DND-41 (cell line): Measurements from ENCODE around the gene WIPF3.

ENCODE experiments used
- ATAC-seq: fragments of 200-7000 bp; cut with Tn5 transposase; 3 replicates; pipeline ENCODE4 v1.9.1; 2021; ENCODE audit warnings: low read depth; ENCODE audit not compliant: insufficient read depth
- DNase-seq: peaks from one replicate; pipeline ENCODE4 v3.0.0-alpha.2; 2020
- H2AFZ ChIP-seq: 2 replicates; pipeline ENCODE4 v1.6.0; 2012; ENCODE audit warnings: low read depth, low read length
- H3K27ac ChIP-seq: 2 replicates; pipeline ENCODE4 v1.5.1; 2012; ENCODE audit warnings: low read length, inconsistent platforms
- H3K27me3 ChIP-seq: fragments of 200-600 bp; sonication (generic); 2 replicates; pipeline ENCODE4 v1.6.0; 2012; ENCODE audit warnings: low read length, mild to moderate bottlenecking, inconsistent platforms; ENCODE audit not compliant: insufficient read depth, poor library complexity
- H3K36me3 ChIP-seq: 2 replicates; pipeline ENCODE4 v1.5.1; 2012; ENCODE audit warnings: low read length, inconsistent platforms; ENCODE audit not compliant: insufficient read depth
- H3K4me1 ChIP-seq: 2 replicates; pipeline ENCODE4 v1.5.1; 2012; ENCODE audit warnings: mild to moderate bottlenecking, low read length; ENCODE audit not compliant: insufficient read depth
- H3K4me2 ChIP-seq: 2 replicates; pipeline ENCODE4 v1.6.0; 2012; ENCODE audit warnings: mild to moderate bottlenecking, moderate library complexity, low read length, inconsistent platforms; ENCODE audit not compliant: insufficient read depth
- H3K4me3 ChIP-seq, 2 experiments: fragments of 200-600 bp in 1 of 2; shearing (Covaris generic) in 1 of 2; 2 replicates each; pipeline ENCODE4 v1.5.1; 2012 to 2016; ENCODE audit warnings: inconsistent platforms in 2 of 2, low read length in 2 of 2, mild to moderate bottlenecking in 2 of 2, low read depth in 1 of 2, moderate library complexity in 1 of 2
- H3K79me2 ChIP-seq: 2 replicates; pipeline ENCODE4 v1.6.0; 2012; ENCODE audit warnings: low read length, inconsistent platforms; ENCODE audit not compliant: insufficient read depth
- H3K9ac ChIP-seq: 2 replicates; pipeline ENCODE4 v1.6.0; 2012; ENCODE audit warnings: low read depth, mild to moderate bottlenecking, inconsistent platforms, low read length, moderate library complexity
- H3K9me3 ChIP-seq: 2 replicates; pipeline ENCODE4 v1.5.1; 2012; ENCODE audit warnings: low read length, moderate library complexity, mild to moderate bottlenecking, inconsistent platforms; ENCODE audit not compliant: insufficient read depth, severe bottlenecking
- H4K20me1 ChIP-seq: 2 replicates; pipeline ENCODE4 v1.6.0; 2012; ENCODE audit warnings: low read length; ENCODE audit not compliant: insufficient read depth
- EZH2 ChIP-seq: IDR thresholded peaks from 3 replicates; pipeline ENCODE4 v1.6.1; 2012; ENCODE audit warnings: borderline replicate concordance, low read depth, mild to moderate bottlenecking, moderate library complexity, low read length, inconsistent platforms; ENCODE audit not compliant: severe bottlenecking
- TF ChIP-seq, protein P1 (sequence below): IDR thresholded peaks from 2 replicates; pipeline ENCODE4 v1.5.1; 2012; ENCODE audit warnings: borderline replicate concordance, low read length, moderate library complexity, mild to moderate bottlenecking; ENCODE audit not compliant: poor library complexity, severe bottlenecking; ENCODE audit errors: extremely low read depth

WIPF3 gene

DNA sequence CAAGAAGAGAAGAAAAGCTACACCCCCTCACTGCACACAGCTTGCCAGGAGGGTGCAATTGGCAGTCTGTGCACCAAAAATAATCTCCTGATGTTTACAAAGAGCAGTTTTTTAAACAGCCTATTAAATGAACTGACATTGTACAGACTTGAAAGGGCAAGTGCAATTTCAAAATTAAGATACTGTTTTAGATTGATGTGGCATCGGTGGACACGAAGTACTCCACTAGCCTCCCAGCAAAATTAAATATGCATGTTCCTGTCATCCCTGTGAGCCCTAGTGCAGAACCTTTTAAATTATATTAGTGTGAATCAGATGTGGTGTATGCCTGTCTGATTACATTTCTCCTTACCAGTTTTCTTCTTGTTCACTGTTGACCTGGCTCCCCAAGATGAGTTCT is 87.9 kb downstream of the WIPF3 start:
- Histone ChIP-seq H2AFZ (no peak overlapping the region), H3K4me3 (no peak overlapping the region), H3K9ac (no peak overlapping the region), H3K27ac (no peak overlapping the region), H3K4me2 (no peak overlapping the region), H3K4me1 (no peaks in the 10 kb centered on the region), H4K20me1 (no peaks in the 10 kb centered on the region), H3K27me3 (no peaks in the 10 kb centered on the region), H3K9me3 (no peaks in the 10 kb centered on the region), H3K79me2 (no peaks in the 10 kb centered on the region), H3K36me3 (no peaks in the 10 kb centered on the region)
- no peak for DNase-seq
- TF ChIP-seq, protein P1, sequence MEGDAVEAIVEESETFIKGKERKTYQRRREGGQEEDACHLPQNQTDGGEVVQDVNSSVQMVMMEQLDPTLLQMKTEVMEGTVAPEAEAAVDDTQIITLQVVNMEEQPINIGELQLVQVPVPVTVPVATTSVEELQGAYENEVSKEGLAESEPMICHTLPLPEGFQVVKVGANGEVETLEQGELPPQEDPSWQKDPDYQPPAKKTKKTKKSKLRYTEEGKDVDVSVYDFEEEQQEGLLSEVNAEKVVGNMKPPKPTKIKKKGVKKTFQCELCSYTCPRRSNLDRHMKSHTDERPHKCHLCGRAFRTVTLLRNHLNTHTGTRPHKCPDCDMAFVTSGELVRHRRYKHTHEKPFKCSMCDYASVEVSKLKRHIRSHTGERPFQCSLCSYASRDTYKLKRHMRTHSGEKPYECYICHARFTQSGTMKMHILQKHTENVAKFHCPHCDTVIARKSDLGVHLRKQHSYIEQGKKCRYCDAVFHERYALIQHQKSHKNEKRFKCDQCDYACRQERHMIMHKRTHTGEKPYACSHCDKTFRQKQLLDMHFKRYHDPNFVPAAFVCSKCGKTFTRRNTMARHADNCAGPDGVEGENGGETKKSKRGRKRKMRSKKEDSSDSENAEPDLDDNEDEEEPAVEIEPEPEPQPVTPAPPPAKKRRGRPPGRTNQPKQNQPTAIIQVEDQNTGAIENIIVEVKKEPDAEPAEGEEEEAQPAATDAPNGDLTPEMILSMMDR = no peak
- no peak for ATAC-seq

DNA sequence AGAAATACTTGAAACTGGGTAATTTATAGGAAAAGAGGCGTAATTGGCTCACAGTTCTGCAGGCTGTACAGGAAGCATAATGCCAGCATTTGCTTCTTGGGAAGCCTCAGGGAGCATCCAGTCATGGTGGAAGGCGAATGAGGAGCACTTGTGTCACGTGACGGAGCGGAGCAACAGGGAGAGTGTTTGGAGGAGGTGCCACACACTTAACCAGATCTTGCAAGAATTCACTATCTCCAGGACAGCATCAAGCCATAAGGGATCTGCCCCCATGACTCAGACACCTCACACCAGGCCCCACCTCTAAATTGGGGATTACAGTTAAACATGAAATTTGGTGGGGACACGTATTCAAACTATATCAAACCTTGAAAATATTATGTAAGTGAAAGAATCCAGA is 89.3 kb downstream of the WIPF3 start:
- Histone ChIP-seq H3K4me2 (no peak overlapping the region), H3K4me1 (no peaks in the 10 kb centered on the region), H3K79me2 (no peaks in the 10 kb centered on the region), H3K4me3 (no peak overlapping the region), H3K27me3 (peaks cover under 1% of the 10 kb centered on the region), H3K36me3 (no peaks in the 10 kb centered on the region), H2AFZ (no peak overlapping the region), H3K9ac (no peak overlapping the region), H3K27ac (no peak overlapping the region), H3K9me3 (no peaks in the 10 kb centered on the region), H4K20me1 (no peaks in the 10 kb centered on the region)
- DNase-seq (no peak), ATAC-seq (no peak)
- no peak for TF ChIP-seq EZH2
- TF ChIP-seq, protein P1 = no peak

DNA sequence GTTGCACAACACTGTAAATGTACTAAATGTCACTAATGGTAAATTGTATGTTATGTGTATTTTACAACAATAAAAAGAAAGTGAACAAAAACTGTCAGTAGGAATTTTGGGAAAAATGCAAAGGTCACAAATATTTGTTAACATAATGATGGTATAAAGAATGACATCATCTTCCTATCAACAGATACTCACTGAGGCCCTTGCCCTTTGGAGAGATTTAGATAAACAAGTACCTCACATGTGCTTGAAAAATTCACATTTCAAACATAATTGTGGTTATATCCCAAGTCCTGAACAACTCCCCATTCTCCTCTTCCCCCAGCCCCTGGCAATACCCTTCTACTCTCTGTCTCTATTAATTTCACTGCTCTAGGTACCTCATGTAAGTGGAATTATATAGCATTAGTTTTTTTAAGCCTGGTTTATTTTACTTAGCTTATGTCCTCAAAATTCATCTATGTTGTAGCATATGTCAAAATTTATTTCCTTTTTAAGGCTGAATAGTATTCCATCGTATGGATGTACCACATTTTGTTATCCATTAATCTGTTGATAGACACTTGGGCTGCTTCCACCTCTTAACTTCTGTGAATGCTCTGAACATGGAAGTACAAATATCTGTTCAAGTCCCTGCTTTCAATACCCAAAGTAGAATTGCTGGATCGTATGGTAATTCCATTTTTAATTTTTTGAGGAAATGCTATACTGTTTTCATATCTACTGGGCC is 90.5 kb downstream of the WIPF3 start:
- TF ChIP-seq, protein P1 = no peak
- TF ChIP-seq EZH2 = no peak
- ATAC-seq (no peak), DNase-seq (no peak)
- no peak overlapping the region for H3K9ac ChIP-seq
- H3K4me1 ChIP-seq = no peaks in the 10 kb centered on the region
- H3K27me3 ChIP-seq = peaks cover 6% of the 10 kb centered on the region
- no peaks in the 10 kb centered on the region for H3K79me2 ChIP-seq
- no peaks in the 10 kb centered on the region for H3K36me3 ChIP-seq
- H3K27ac ChIP-seq = no peak overlapping the region
- H2AFZ ChIP-seq = no peak overlapping the region
- H3K9me3 ChIP-seq = no peaks in the 10 kb centered on the region
- no peak overlapping the region for H3K4me2 ChIP-seq
- no peak overlapping the region for H3K4me3 ChIP-seq
- H4K20me1 ChIP-seq = no peaks in the 10 kb centered on the region

DNA sequence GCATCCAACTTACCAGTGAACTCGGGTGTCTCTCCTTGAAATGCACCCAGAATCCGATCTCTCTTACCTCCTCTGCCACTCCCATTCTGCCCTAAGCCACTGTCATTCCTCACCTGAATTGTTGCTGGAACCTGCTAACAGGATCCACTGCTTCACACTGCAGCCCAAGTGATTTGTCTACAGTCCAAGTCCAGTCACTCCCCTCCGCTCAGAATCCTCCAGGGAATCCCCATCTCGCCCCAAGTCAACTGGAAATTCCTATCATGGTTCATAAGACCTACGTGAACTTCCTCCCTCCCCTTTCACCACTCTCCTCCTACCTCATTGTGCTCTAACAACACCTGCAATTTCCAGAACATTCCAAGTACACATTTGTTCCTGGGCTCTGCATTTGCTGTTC is 92.0 kb downstream of the WIPF3 start:
- no peaks in the 10 kb centered on the region for H3K36me3 ChIP-seq
- H3K4me2 ChIP-seq = no peak overlapping the region
- H3K4me1 ChIP-seq = no peaks in the 10 kb centered on the region
- no peaks in the 10 kb centered on the region for H3K9me3 ChIP-seq
- TF ChIP-seq EZH2 = no peak
- TF ChIP-seq, protein P1 = no peak
- H2AFZ ChIP-seq = no peak overlapping the region
- H3K79me2 ChIP-seq = no peaks in the 10 kb centered on the region
- ATAC-seq = no peak
- no peak overlapping the region for H3K9ac ChIP-seq
- DNase-seq = no peak
- peaks cover 6% of the 10 kb centered on the region for H3K27me3 ChIP-seq
- no peak overlapping the region for H3K4me3 ChIP-seq
- H4K20me1 ChIP-seq = no peaks in the 10 kb centered on the region
- H3K27ac ChIP-seq = no peak overlapping the region
